Middle frontal gyrus (tissue), 1 donor: Measurements from ENCODE around the gene MIGA1.
"Not testable (repeated sequence)": the region's sequence is repeated elsewhere in the genome, so short reads cannot be mapped to it uniquely, and the experiment has no call there.

Experiments
- DNase-seq: peaks from one replicate; pipeline ENCODE4 v3.0.0-alpha.2; 2015; ENCODE audit warnings: low spot score; ENCODE audit errors: extremely low spot score

The MIGA1 gene

GRCh38 chr1:77796695-77797405, 17.4 kb downstream of the MIGA1 start:
- peak; percentile 39 for DNase-seq

GRCh38 chr1:77797991-77798390, 18.5 kb downstream of the MIGA1 start:
- no peak for DNase-seq

GRCh38 chr1:77802026-77802425, 22.6 kb downstream of the MIGA1 start:
- DNase-seq: no peak

GRCh38 chr1:77803371-77803770, 23.9 kb downstream of the MIGA1 start:
- no peak for DNase-seq

GRCh38 chr1:77809787-77810462, 30.5 kb downstream of the MIGA1 start:
- DNase-seq: not testable (repeated sequence)

GRCh38 chr1:77811589-77811988, 32.1 kb downstream of the MIGA1 start:
- not testable (repeated sequence) for DNase-seq

- no peak for DNase-seq
These were observed 38.1 kb downstream of the MIGA1 start for GRCh38 chr1:77817368-77818209.

- no peak for DNase-seq
These were observed 40.7 kb downstream of the MIGA1 start for GRCh38 chr1:77820121-77820520.

- no peak for DNase-seq
These were observed 44.6 kb downstream of the MIGA1 start for GRCh38 chr1:77824079-77824478.

GRCh38 chr1:77824694-77825093, 45.2 kb downstream of the MIGA1 start:
- no peak for DNase-seq

- DNase-seq: no peak
These were observed 45.8 kb downstream of the MIGA1 start for GRCh38 chr1:77825131-77825709.

- DNase-seq: not testable (repeated sequence)
These were observed 47.4 kb downstream of the MIGA1 start for GRCh38 chr1:77826851-77827250.

GRCh38 chr1:77828098-77828497, 48.6 kb downstream of the MIGA1 start:
- no peak for DNase-seq

GRCh38 chr1:77829851-77830250, 50.4 kb downstream of the MIGA1 start:
- DNase-seq: no peak

- no peak for DNase-seq
These were observed 51.5 kb downstream of the MIGA1 start for GRCh38 chr1:77830946-77831345.

GRCh38 chr1:77831566-77831965, 52.1 kb downstream of the MIGA1 start:
- DNase-seq: no peak

GRCh38 chr1:77831976-77832711, 52.7 kb downstream of the MIGA1 start:
- DNase-seq: no peak

- peak; percentile 21 for DNase-seq
These were observed 53.5 kb downstream of the MIGA1 start for GRCh38 chr1:77832901-77833300.

GRCh38 chr1:77833521-77834100, 54.2 kb downstream of the MIGA1 start:
- DNase-seq: no peak

GRCh38 chr1:77834771-77835334, 55.4 kb downstream of the MIGA1 start:
- no peak for DNase-seq
